Measurements from ENCODE around the gene SPARCL1.
A peak's percentile ranks its signal among the peaks of the same experiment; 100 is the strongest.

The SPARCL1 gene

GRCh38 chr4:87540146-87541058 lies 11.2 kb upstream of the SPARCL1 start:
- no peak for DNase-seq (ENCODE audit: low spot score)

- DNase-seq (ENCODE audit: low spot score), result no peak
These were observed 3.7 kb upstream of the SPARCL1 start for GRCh38 chr4:87532907-87533306.

GRCh38 chr4:87532109-87532508 lies 2.9 kb upstream of the SPARCL1 start:
- no peak for DNase-seq (ENCODE audit: low spot score)

- no peak for DNase-seq (ENCODE audit: low spot score)
These were observed 2.4 kb upstream of the SPARCL1 start for GRCh38 chr4:87531621-87532020.

- DNase-seq (ENCODE audit: low spot score), result no peak
These were observed 1.7 kb upstream of the SPARCL1 start for GRCh38 chr4:87530868-87531267.

- DNase-seq (ENCODE audit: low spot score), result no peak
These were observed 1.1 kb upstream of the SPARCL1 start for GRCh38 chr4:87530229-87530628.

GRCh38 chr4:87527431-87528220 lies 1.6 kb downstream of the SPARCL1 start:
- no peak for DNase-seq (ENCODE audit: low spot score)

GRCh38 chr4:87525636-87526295 lies 3.4 kb downstream of the SPARCL1 start:
- DNase-seq (ENCODE audit: low spot score), result no peak

- DNase-seq (ENCODE audit: low spot score), result no peak
These were observed 4.7 kb downstream of the SPARCL1 start for GRCh38 chr4:87524456-87524855.

- no peak for DNase-seq (ENCODE audit: low spot score)
These were observed 5.9 kb downstream of the SPARCL1 start for GRCh38 chr4:87523307-87523706.

- peak; percentile 13 for DNase-seq (ENCODE audit: low spot score)
These were observed 7.3 kb downstream of the SPARCL1 start for GRCh38 chr4:87521757-87522374.

GRCh38 chr4:87521319-87521718 lies 7.9 kb downstream of the SPARCL1 start:
- DNase-seq (ENCODE audit: low spot score), result no peak

- no peak for DNase-seq (ENCODE audit: low spot score)
These were observed 11.6 kb downstream of the SPARCL1 start for GRCh38 chr4:87517621-87518020.

GRCh38 chr4:87516683-87517082 lies 12.5 kb downstream of the SPARCL1 start:
- DNase-seq (ENCODE audit: low spot score), result no peak

GRCh38 chr4:87512400-87512799 lies 16.8 kb downstream of the SPARCL1 start:
- DNase-seq (ENCODE audit: low spot score), result no peak

GRCh38 chr4:87511500-87511899 lies 17.7 kb downstream of the SPARCL1 start:
- no peak for DNase-seq (ENCODE audit: low spot score)

- no peak for DNase-seq (ENCODE audit: low spot score)
These were observed 18.4 kb downstream of the SPARCL1 start for GRCh38 chr4:87510747-87511146.

GRCh38 chr4:87506974-87507701 lies 22.0 kb downstream of the SPARCL1 start:
- DNase-seq (ENCODE audit: low spot score), result peak; percentile 34

GRCh38 chr4:87505862-87506261 lies 23.3 kb downstream of the SPARCL1 start:
- DNase-seq (ENCODE audit: low spot score), result no peak

GRCh38 chr4:87502580-87503238 lies 26.5 kb downstream of the SPARCL1 start:
- DNase-seq (ENCODE audit: low spot score), result no peak

GRCh38 chr4:87500092-87500462 lies 29.1 kb downstream of the SPARCL1 start:
- DNase-seq (ENCODE audit: low spot score), result no peak
